Activated naive CD4-positive, alpha-beta T cell treated with anti-CD3 and anti-CD28 coated beads, Interleukin-2, amount 50 U/mL, for 72 hours (primary cell): ENCODE measurements around the gene QKI. TPM values are rescaled to one million over a fixed set of nuclear protein-coding genes. Genes with fewer than 3 reads are reported as not detected.
"Not testable (repeated sequence)": the region's sequence is repeated elsewhere in the genome, so short reads cannot be mapped to it uniquely, and the experiment has no call there.

Source experiments
- ATAC-seq, 2 donors: fragments of 150-1000 bp; cut with Tn5 transposase; 2 replicates each; pipeline ENCODE4 v1.10.0; 2021; ENCODE audit warnings: mild to moderate bottlenecking in 2 of 2, moderate library complexity in 2 of 2
- DNase-seq, 2 donors: peaks; one replicate each; pipeline ENCODE4 v3.0.0; 2021 to 2022; ENCODE audit warnings: low spot score in 2 of 2
- H3K27ac Mint-ChIP-seq, 2 donors: one replicate each; pipeline ENCODE4 v1.8.0; 2022; ENCODE audit warnings: mild to moderate bottlenecking in 2 of 2, mixed read lengths in 2 of 2
- H3K36me3 Mint-ChIP-seq, 2 donors: one replicate each; pipeline ENCODE4 v1.8.0; 2022; ENCODE audit warnings: mixed read lengths in 2 of 2
- H3K9me3 Mint-ChIP-seq, 2 donors: one replicate each; pipeline ENCODE4 v1.8.0; 2022; ENCODE audit warnings: mixed read lengths in 2 of 2
- total RNA-seq, 2 donors: library from RNA; stranded (reverse); gene quantifications; one replicate each; pipeline ENCODE4 v1.2.3, GENCODE V29; 2022

Gene QKI
- total RNA-seq, 2 donors from 2014 or later: 54.7 to 61.8 TPM

DNA sequence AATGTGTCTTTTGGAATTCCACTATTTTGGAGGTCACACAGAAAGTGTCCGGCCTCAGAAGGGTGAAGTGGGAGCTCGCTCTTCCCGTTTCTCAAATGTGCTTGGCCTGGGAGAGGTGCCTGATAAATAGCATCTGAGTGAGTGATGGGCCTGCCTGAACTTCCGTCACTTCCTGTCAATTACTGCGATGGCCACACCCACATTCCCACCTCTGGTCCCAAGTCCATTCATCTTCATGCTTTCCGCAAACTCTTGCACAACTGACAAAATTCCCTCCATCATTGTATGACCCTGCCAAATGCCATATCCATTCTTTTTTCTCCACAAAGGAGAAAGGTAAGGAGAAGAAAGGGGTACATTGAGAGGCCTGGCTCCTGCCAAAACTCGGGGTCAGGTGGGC, 169.0 kb downstream of the QKI start:
- DNase-seq (no peak), ATAC-seq (no peak)
- Mint-ChIP-seq H3K27ac (no peak overlapping the region), H3K36me3 (no peaks in the 10 kb centered on the region), H3K9me3 (peaks cover 0 to 4% of the 10 kb centered on the region in 2 donors)

DNA sequence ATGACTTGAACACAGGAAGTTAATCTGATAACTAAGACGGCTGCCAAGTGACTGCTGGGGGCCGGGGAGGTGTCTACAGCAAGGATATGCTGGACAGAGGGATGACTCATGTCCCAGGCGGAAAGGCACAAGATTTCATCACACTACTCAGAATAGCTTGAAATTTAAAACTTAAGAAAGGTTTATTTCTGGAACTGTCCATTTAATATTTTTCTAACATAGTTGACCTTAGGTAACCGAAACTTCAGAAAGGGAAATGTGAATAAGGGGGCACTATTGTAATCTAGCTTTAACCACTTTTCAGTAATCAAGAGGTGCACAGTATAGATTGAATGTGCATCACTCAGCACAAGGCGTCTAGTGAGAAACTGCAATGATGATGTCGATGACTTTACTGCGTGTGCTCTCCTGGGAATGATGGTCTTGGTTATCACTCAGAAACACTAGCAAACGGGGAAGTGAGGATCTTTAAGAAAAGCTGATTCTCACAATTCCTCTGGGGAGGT, 171.5 kb downstream of the QKI start:
- DNase-seq (no peak), ATAC-seq (no peak)
- peaks cover 3 to 17% of the 10 kb centered on the region in 2 donors for H3K9me3 Mint-ChIP-seq
- peaks cover 6 to 11% of the 10 kb centered on the region in 2 donors for H3K36me3 Mint-ChIP-seq
- no peak overlapping the region for H3K27ac Mint-ChIP-seq

DNA sequence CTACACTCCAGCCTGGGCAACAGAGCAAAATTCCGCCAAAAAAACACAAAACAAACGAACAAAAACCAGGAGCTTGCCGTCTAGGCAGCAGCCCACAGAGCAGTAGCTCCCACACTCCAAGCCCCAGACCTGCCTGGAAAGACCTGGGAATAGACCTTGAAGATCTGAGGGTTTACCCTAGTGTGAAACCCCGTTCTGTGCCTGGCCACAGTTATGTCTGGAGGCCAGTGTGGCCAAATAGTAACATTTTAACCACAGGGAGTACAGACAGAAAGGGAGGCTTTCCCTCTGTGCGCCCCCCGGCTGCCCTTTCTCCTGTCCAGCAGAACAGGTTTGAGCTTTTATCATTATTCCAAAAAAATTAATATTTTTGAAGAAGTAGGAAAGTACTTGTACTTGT, 172.4 kb downstream of the QKI start:
- DNase-seq (no peak), ATAC-seq (no peak)
- Mint-ChIP-seq H3K36me3 (peaks cover 7 to 15% of the 10 kb centered on the region in 2 donors), H3K27ac (no peak overlapping the region), H3K9me3 (peaks cover 4 to 21% of the 10 kb centered on the region in 2 donors)

DNA sequence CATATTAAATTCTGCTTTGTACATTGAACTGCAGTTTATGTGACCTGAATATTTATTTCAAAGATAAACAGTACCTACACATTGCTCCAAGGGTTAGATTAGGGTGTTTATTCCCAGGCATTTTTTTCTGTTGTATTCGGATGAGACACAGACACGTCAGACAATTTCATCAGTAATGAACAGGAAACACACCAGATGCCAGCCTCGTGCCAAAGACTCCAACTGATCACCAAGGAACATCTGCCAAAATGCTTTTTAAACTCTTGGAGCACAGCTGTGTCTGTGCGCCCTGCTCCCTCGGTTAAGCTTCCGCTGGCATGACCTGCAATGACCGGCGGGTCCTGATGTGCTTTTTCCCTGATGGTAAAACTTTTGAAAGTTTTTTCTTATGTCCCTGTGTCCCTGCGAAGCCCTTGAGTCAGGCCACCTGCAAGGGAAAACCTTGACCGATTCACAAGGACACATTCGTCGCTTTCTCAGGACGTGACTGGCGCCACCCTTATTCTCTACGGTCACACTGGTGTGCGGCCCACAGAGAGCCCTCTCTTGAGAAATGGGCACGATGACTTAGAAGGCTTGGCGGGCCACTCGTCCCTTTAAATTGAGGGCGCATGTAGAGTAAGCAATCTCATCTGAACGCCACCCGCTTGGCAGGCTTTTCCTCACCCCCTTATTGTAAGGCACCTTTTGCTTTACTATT, 173.9 kb downstream of the QKI start:
- Mint-ChIP-seq H3K36me3 (peaks cover 12 to 25% of the 10 kb centered on the region in 2 donors), H3K27ac (no peak overlapping the region), H3K9me3 (peaks cover 11 to 33% of the 10 kb centered on the region in 2 donors)
- DNase-seq (no peak), ATAC-seq (no peak)

DNA sequence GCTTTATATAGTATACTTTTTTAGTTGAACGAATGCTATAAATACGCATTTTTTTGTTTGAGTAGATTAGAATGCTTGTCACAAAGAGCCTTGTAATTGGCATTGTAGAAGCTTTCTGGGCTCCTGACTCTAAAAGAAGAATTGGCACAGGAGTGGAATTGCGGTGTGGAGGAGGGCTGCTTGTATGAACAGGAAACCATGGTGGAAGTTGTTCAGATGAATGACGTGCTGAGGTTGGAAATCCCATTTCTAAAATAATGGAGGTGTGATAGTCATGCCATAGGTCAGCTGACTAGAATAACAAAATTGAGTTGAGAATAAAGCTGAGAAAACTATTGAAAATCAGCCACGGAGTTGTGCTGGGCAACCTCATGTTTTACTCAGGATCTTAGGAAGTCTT, 174.9 kb downstream of the QKI start:
- Mint-ChIP-seq H3K36me3 (peaks cover 12 to 25% of the 10 kb centered on the region in 2 donors), H3K9me3 (peaks cover 12 to 30% of the 10 kb centered on the region in 2 donors), H3K27ac (no peak overlapping the region)
- DNase-seq (no peak), ATAC-seq (no peak)

DNA sequence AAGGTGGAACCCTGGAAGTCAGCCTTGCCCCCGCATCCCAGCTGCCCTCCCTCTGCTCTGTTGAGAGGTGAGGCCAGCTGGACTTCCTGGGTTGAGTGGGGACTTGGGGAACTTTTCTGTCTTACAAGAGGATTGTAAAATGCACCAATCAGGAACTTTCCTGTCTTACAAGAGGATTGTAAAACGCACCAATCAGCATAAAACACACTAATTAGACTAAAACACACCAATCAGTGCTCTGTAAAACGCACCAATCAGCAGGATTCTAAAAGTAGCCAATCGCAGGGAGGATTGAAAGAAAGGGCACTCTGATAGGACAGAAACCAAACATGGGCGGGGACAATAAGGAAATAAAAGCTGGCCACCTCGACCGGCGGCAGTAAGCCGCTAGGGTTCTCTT, 175.6 kb downstream of the QKI start:
- DNase-seq, H3K27ac Mint-ChIP-seq, ATAC-seq: not testable (repeated sequence)
- peaks cover 12 to 25% of the 10 kb centered on the region in 2 donors for H3K36me3 Mint-ChIP-seq
- H3K9me3 Mint-ChIP-seq: peaks cover 12 to 30% of the 10 kb centered on the region in 2 donors

DNA sequence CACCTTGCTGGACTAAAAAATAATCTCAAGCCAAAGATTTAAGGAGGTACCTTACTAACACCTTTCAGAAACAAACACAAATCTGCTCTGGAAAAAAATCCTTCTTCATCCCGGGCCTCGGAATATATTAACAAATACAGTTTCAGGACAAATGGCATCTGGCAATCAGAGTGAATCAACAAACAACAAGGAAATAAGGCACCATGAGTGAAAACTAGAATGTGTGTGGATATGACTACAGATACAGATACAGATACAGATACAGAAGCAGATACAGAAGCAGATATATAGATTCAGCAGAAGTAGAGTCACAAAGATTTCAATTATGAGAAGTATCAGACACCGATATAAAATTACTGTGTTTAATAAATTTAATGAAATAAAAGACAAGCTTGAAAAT, 178.4 kb downstream of the QKI start:
- no peak overlapping the region for H3K27ac Mint-ChIP-seq
- ATAC-seq (no peak), DNase-seq (no peak)
- H3K36me3 Mint-ChIP-seq: peaks cover 12 to 25% of the 10 kb centered on the region in 2 donors
- H3K9me3 Mint-ChIP-seq: peaks cover 12 to 30% of the 10 kb centered on the region in 2 donors

DNA sequence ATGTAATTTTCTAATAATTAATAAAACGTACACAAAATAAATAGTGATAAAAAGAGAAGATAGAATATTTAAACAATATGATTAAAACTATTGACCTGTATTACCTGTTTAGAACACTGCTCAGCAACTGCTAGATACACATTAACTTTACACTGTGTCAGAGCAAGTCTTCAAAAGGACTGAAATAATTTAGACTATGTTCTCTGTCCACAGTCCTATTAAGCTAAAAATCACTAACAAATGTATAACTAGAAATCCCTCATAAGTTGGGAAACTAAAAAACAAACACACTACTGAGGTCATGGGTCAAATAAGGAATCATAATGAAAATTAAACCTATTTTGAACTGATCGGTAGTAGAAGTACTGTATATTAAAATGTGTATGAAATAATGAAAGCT, 181.7 kb downstream of the QKI start:
- peaks cover 6 to 12% of the 10 kb centered on the region in 2 donors for H3K36me3 Mint-ChIP-seq
- peaks cover 9 to 16% of the 10 kb centered on the region in 2 donors for H3K9me3 Mint-ChIP-seq
- ATAC-seq (no peak), DNase-seq (no peak)
- H3K27ac Mint-ChIP-seq: no peak overlapping the region

DNA sequence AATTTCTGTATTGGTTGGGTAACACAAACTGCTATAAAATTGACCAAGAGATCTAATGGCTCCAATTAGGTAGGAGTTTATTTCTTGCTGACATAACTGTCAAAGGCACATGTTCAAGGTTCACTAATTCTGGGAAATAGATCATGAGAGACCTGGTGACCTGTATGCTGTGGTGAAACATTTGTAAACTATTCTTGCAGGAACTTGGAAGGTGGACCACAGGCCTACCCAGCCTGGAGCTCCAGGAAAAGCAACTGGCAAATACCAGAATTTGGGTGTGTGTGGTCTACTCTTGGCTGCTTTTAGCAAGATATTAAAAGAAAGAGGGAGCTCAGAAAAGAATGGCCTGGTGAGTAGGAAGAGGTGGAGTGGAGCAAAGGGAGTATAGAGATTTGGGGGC, 184.6 kb downstream of the QKI start:
- ATAC-seq (no peak), DNase-seq (no peak)
- Mint-ChIP-seq H3K27ac (no peak overlapping the region), H3K36me3 (no peaks in the 10 kb centered on the region), H3K9me3 (no peaks in the 10 kb centered on the region)

DNA sequence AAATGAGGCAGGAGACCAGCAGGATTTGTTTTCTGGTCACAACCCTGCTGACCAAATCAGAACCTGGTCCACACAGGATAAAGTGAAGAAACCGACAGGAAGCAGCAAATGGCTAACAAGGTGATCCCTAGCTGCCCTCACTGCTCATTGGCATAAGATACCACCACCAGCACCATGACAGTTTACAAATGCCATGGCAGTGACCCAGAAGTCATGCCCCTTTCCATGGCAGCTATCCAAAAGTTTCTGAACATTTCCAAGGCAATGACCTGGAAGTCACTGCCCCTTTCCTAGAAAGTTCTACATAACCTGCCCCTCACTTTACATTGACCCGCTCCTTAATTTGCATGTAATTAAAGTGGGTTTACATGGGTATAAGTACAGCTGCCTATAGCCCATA, 185.2 kb downstream of the QKI start:
- H3K9me3 Mint-ChIP-seq: no peaks in the 10 kb centered on the region
- no peak for DNase-seq
- H3K27ac Mint-ChIP-seq: no peak overlapping the region
- no peak for ATAC-seq
- H3K36me3 Mint-ChIP-seq: no peaks in the 10 kb centered on the region

DNA sequence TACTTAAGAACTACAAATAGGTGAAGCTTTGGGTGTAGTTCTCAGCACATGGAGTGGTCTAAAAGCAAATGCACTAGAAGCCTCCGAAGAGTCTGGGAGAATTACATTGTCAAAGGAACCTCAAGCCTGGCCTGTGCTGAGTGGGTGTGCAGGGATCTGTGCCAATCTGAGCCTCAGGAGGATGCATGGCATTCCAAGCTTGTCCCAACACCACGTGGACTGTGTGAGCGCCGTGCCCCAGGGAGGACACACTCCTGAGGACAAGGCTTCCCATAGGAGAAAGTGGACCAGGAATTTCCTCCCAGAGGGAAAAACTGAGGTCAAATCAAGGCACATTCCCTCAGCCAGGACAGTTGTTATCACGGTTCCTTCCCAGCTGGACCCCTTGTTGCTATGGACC, 185.8 kb downstream of the QKI start:
- no peak overlapping the region for H3K27ac Mint-ChIP-seq
- H3K9me3 Mint-ChIP-seq: peaks cover 0 to under 1% of the 10 kb centered on the region in 2 donors
- H3K36me3 Mint-ChIP-seq: no peaks in the 10 kb centered on the region

DNA sequence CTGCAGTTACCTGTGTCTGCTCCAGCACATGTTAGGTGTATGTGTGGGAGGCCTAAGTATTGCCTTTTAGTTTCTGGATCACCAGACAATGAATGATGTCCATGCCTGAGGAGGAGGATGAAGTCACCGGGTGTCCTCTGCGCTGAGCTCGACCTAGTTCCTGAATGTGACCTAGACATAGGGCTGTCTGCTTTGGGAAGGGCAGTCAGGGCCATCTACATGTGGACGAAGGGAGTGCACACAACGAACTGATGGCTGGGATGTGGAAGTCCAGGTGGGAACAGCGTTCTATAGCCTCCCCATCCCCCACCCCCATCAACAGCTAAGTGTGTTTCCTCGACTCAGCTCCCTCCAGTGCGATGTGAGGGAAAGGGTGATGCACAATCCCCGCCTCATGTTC, 186.3 kb downstream of the QKI start:
- DNase-seq: no peak
- Mint-ChIP-seq H3K27ac (no peak overlapping the region), H3K36me3 (no peaks in the 10 kb centered on the region), H3K9me3 (peaks cover 0 to 4% of the 10 kb centered on the region in 2 donors)
- ATAC-seq: no peak

More for the DNA sequence above, 185.8 kb downstream of the QKI start:
- DNase-seq (no peak), ATAC-seq (no peak)

DNA sequence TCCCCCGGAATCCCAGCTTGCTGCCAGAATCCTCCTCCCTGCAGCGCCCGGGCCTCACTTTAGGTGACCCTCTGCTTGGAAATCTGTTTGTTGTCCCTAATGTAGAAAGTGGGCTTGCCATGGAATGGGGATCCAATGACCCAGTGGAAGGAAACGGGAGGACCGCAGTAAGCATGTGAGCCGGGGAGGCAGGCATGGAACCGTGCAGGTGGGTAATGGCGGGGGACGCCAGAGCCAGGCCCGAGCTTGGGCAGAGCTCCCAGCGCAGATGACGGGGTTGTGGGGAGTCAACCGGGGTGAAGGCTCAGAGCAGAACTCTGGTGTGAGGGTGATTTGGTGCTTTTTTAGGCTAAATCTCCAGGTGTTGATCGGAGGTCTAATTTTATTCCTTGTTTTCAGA, 188.3 kb downstream of the QKI start:
- Mint-ChIP-seq H3K27ac (peak overlapping the region in 1 of 2 donors; percentile 46), H3K36me3 (no peaks in the 10 kb centered on the region), H3K9me3 (peaks cover 0 to 4% of the 10 kb centered on the region in 2 donors)
- no peak for ATAC-seq
- DNase-seq: no peak

DNA sequence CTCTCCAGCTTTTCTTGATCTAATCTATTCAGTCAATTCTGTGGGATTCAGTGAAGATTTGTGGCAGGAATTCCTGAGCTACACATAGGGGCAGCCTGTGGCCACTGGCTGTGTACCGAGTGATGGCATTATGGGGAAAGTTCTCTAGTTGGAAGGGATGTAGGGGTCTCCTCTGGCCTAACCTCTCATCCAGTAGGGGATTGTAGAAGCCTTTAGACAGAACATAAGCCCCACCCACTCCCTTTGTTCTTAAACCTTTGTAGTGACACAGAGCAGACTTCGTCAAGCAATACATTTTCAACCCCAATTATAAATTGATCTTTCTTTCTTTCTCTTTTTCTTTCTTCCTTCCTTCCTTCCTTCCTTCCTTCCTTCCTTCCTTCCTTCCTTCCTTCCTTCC, 188.9 kb downstream of the QKI start:
- DNase-seq (no peak), ATAC-seq (no peak)
- H3K9me3 Mint-ChIP-seq: peaks cover 0 to 4% of the 10 kb centered on the region in 2 donors
- H3K36me3 Mint-ChIP-seq: no peaks in the 10 kb centered on the region
- H3K27ac Mint-ChIP-seq: no peak overlapping the region

DNA sequence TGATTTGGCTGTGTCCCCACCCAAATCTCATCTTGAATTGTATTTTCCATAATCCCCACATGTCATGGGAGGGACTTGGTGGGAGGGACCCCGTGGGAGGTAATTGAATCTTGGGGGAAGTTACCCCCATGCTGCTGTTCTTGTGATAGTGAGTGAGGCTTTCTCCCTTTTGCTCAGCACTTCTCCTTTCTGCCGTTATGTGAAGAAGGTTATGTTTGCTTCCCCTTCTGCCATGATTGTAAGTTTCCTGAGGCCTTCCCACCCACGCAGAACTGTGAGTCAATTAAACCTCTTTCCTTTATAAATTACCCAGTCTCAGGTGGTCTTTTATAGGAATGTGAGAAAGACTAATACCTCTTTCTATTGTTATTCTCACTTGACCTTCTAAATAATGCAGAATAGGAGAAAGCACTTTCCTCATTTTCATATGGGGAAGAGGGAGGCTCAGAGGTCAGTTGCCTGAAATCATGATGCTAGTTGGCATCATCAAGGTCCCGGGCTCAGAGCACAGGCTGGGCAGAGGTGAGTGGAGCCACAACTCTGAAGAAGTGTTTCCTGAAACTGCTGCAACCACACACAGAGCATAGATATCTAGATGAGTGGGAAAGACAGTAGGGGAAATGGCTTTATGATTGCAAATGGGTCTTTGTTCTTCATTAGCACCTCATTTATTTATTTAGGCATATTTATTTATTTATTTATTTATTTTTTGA, 191.0 kb downstream of the QKI start:
- ATAC-seq (no peak), DNase-seq (no peak)
- H3K36me3 Mint-ChIP-seq: no peaks in the 10 kb centered on the region
- peaks cover 0 to 4% of the 10 kb centered on the region in 2 donors for H3K9me3 Mint-ChIP-seq
- H3K27ac Mint-ChIP-seq: no peak overlapping the region

DNA sequence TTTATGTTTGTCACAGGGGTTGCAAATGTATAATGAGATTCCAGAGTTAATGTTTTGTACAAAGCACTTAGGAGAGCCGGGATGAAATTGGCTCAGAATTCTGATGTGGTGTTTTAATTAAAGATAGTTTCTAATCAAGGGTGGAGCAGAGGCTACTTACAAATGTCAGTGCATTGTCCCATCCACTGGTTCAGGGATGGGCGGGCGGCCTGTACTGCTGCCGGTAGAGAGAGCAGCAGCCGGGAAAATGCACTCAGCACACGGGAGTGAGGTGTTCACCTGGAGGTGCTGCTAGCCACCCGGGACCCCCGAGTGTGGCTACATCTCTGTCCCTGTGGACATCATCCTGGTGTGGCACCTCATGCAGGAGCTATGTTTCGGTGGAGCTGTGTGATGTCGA, 193.3 kb downstream of the QKI start:
- H3K9me3 Mint-ChIP-seq: peaks cover 0 to 4% of the 10 kb centered on the region in 2 donors
- ATAC-seq (no peak), DNase-seq (no peak)
- H3K36me3 Mint-ChIP-seq: no peaks in the 10 kb centered on the region
- no peak overlapping the region for H3K27ac Mint-ChIP-seq

DNA sequence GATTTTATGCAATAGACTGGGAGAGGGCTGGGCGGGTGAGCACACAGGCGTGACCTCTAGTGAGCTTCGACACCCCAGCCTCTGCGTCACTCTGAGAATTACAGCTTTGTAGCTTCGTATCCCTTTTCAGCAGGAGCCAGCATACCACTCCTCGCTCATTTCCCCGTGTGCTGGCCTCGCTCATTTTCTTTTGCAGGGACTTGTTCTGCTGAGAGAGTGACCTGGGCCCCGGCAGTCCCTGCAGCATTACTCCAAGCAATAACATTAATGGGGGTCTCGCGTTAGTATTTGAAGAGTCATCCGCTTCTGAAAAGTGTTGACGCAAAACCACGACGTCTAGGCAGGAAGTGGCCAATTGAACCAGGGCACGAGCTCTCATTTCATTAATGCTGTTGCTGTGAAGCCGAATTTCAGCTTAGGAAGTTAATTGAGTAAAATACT, 193.7 kb downstream of the QKI start:
- Mint-ChIP-seq H3K27ac (peak overlapping the region in 1 of 2 donors; percentile 92), H3K36me3 (no peaks in the 10 kb centered on the region), H3K9me3 (peaks cover 0 to 4% of the 10 kb centered on the region in 2 donors)
- DNase-seq (no peak), ATAC-seq (no peak)
